Stimulated activated CD4-positive, alpha-beta T cell treated with anti-CD3 and anti-CD28 coated beads, TNF-alpha, amount 100 ng/mL, for 48 hours (primary cell): Measurements from ENCODE around the gene MLST8.
"Not testable (repeated sequence)": the region's sequence is repeated elsewhere in the genome, so short reads cannot be mapped to it uniquely, and the experiment has no call there.

Source experiments
- DNase-seq, 3 donors: peaks; one replicate each; pipeline ENCODE4 v3.0.0-alpha.2; 2020; ENCODE audit warnings: low read depth in 3 of 3

Gene MLST8

GRCh38 chr16:2231016-2231931, 26.0 kb downstream of the MLST8 start:
- no peak for DNase-seq

- DNase-seq: no peak
These were observed 27.1 kb downstream of the MLST8 start for GRCh38 chr16:2232094-2232990.

DNA sequence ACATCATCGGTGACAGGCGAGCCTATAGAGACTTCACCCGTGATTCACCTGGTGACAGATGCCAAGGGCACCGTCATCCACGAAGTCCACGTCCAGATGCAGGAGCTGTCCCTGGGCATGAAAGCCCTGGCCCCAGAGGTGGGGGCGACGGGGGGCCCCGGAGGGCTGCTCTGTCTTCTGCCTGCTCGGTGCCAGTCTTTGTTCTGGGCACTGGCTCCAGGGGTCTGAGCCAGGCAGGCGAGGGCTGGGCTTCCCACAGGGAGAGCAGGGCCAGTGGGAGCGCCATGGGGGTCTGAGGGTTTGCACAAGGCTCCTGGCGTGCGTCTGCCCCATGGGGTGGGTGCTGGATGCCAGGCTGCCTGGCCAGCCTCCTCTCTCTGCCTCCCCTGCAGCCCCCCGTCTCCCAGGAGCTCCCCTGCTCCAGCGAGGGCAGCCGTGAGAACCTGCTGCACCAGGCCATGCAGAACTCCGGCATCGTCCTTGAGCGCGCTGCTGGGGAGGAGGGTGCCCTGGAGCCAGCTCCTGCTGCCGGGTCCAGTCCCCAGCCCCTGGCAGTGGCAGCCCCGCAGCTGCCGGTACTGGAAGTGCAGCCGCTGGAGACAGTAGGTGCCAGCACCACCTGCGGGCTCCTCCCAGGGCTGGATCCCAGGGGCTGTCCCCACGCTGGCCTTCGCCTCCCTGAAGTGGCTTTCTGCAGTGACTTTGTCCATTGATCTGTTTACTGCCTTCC, 28.0 kb downstream of the MLST8 start:
- DNase-seq: no peak

DNA sequence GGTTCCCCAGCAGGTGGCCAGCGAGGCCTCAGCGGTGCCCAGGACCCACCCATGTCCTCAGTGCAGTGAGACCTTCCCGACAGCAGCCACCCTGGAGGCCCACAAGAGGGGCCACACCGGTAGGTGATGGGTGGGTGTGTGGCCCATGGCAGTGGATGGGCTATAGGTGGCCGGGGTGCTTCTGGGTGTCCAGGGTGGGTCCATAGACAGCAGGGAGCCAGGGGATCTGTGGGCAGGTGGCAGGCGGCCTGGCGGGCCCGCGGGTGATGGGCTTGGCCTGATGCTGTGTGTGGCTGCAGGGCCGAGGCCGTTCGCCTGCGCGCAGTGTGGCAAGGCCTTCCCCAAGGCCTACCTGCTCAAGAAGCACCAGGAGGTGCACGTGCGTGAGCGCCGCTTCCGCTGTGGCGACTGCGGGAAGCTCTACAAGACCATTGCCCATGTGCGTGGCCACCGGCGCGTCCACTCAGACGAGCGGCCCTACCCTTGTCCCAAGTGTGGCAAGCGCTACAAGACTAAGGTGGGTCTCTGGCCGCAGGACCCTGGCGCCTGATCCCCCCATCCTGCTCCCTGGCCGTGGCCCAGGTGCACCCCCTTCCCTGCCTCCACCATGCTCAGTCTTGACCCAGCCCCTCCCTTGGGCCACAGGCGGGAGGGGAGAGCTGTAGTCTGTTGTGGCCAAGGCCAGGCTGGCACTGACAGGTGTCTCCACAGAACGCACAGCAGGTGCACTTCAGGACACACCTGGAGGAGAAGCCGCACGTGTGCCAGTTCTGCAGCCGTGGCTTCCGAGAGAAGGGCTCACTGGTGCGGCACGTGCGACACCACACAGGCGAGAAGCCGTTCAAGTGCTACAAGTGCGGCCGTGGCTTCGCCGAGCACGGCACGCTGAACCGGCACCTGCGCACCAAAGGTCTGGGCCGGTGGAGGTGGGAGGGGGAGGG, 28.9 kb downstream of the MLST8 start:
- no peak for DNase-seq

GRCh38 chr16:2234813-2235170, 29.5 kb downstream of the MLST8 start:
- no peak for DNase-seq

DNA sequence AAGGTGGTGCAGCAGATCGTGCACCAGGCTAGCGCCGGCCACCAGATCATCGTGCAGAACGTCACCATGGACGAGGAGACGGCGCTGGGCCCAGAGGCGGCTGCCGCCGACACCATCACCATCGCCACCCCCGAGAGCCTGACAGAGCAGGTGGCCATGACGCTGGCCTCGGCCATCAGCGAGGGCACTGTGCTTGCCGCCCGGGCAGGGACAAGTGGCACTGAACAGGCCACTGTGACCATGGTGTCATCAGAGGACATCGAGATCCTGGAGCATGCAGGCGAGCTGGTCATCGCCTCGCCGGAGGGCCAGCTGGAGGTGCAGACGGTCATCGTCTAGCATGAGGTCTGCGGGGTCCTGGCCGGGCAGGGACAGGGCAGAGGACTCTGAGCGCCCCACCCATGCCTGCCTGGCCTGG, 30.0 kb downstream of the MLST8 start:
- no peak for DNase-seq

GRCh38 chr16:2235695-2236336, 30.6 kb downstream of the MLST8 start:
- no peak for DNase-seq

DNA sequence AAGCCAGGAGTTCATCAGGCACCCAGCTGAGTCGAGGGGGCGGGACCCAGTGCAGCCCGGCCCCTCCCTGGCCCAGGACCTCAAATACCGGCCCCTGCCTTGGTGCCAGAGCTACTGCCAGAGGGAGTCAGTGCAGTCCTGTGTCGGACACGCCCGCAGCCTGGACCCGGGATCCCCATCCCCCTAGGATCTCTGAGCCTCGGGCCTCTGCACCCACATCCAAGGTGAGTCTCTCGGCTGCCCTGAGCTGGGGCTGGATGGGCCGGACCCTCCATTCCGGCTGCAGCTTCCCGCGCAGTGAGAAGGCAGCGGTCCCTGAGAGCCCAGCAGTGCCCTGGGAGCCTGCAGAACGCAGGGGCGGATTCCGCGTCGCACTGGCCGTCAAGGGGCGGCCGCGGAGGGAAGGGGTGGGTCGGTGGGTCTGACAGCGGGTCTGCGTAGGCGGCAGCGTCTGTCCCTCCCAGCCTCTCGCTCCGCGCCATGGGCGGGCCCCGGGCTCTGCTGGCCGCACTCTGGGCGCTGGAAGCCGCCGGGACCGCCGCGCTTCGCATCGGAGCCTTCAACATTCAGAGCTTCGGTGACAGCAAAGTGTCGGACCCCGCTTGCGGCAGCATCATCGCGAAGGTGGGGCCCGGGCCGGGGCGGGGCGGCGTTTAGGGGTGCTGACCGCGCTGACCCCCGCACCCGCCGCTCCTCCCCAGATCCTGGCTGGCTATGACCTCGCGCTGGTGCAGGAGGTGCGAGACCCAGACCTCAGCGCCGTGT, 31.3 kb downstream of the MLST8 start, which contains the start of gene DNASE1L2:
TSS of gene DNASE1L2 (plus strand) at position 108 of the 765 bp plus-strand sequence. CDS start at position 481, 373 bp downstream.
- no peak for DNase-seq

- no peak for DNase-seq
These were observed 31.8 kb downstream of the MLST8 start for GRCh38 chr16:2237102-2237482.

DNA sequence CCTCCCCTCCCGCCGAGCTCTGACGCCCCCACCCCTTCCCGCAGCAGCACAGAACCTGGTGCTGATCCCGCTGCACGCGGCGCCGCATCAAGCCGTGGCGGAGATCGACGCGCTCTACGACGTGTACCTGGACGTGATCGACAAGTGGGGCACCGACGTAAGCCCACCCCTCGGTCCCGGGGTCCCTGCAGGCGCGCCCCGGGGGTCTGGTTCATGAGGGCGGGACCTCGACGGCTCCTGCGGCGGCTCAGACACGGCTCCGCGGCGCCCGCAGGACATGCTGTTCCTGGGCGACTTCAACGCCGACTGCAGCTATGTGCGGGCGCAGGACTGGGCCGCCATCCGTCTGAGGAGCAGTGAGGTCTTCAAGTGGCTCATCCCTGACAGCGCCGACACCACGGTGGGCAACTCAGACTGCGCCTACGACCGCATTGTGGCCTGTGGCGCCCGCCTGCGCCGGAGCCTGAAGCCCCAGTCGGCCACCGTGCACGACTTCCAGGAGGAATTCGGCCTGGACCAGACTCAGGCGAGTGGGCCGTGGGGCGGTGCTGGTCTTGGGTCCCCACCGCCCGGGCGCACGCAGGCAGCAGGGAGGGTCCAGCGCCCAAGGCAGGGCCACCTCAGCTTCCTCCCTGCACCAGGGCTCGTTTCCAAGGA, 32.4 kb downstream of the MLST8 start:
- no peak for DNase-seq

DNA sequence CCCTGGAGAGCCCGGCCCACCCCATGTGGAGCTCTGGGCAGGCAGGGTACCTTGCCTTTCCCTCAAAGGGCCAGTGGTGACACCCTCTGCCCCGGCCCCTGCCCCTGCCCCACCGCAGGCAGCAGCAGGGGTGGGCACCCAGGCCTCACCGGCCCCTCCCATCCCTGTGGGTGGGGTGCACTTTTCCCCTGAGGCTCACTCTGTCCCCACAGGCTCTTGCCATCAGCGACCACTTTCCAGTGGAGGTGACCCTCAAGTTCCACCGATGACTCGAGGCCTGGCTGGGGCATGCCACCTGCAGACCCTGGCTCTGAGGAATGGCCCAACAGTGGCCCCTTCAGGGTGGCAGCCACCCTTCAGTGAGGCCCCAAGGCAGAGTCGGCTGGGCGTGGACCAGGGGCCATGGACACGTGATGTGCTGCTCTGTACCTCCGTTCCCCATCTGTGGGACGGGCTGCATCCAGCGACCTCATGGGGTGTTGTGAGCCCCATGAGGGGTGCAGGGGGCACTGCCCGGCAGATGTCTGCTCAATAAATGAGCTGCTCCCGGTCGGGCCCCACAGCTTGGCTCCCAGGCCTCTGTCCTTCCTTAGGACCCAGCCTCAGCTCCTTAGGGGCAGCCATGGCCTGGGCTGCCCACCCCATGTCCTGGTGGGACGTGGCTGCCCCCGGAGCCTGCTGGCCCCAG, 33.0 kb downstream of the MLST8 start:
- DNase-seq: no peak

- no peak for DNase-seq
These were observed 33.8 kb downstream of the MLST8 start for GRCh38 chr16:2238838-2239675.

DNA sequence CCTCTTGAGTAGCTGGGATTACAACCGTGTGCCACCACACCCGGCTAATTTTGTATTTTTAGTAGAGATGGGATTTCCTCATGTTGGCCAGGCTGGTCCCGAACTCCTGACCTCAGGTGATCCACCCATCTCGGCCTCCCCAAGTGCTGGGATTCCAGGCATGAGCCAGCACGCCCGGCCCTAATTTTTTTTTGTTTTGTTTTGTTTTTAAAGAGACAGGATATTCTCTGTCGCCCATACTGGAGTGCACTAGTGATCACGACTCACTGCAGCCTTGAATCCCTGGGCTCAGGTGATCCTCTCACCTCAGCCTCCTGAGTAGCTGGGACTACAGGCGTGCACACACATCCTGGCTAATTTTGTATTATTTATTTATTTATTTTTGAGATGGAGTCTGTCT, 35.1 kb downstream of the MLST8 start:
- DNase-seq: not testable (repeated sequence)

GRCh38 chr16:2242598-2242997, 37.3 kb downstream of the MLST8 start:
- no peak for DNase-seq

DNA sequence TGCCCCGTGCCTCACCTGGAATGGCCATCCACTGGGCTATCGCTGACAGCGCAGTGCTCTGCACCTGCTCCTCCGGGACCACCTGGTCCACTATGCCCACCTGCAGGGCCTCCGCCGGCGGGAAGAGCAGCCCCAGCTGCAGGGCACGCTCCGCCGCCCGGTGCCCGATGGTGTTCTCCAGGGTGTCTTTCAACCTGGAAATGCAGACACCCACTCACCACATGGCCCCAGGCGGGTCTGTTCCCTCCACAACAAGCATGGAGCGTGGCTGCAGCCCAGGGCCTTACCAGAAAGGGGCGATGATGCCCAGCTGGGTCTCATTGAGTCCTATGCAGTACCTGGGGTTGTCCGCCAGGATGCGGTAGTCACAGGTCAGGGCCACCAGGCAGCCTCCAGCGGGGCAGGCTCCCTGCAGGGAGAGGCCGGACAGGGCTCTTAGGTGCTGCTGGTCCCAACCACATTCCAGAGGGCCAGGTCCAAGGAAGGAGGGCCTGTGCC, 37.8 kb downstream of the MLST8 start:
- DNase-seq: no peak

- no peak for DNase-seq
These were observed 38.5 kb downstream of the MLST8 start for GRCh38 chr16:2243781-2244180.

DNA sequence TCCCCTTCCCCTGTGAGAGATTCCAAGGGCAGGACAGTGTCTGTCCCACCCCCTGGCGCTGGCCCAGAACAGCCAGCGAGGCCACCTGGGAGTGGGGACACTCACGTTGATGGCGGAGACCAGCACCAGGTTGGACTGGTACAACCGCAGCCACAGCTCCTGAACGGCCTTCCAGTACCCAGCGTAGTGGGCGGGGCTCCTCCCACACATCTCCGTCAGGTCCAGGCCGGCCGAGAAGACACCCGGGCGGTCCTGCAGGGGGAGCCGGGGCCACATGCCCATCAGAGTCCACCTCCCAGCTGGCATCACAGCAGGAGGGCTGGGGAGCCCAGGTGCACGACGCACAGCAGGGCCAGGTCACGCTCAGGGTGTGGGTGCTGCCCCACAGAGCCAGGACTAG, 39.0 kb downstream of the MLST8 start:
- no peak for DNase-seq
